Fibroblast of pulmonary artery (primary cell): ENCODE measurements around the gene LARP4B.
A peak's percentile ranks its signal among the peaks of the same experiment; 100 is the strongest.
"Not testable (repeated sequence)": the region's sequence is repeated elsewhere in the genome, so short reads cannot be mapped to it uniquely, and the experiment has no call there.

ENCODE experiments used
- DNase-seq: peaks from one replicate; pipeline ENCODE4 v3.0.0-alpha.2; 2010; ENCODE audit warnings: low read depth
- H3K4me3 ChIP-seq: replicated peaks from 2 replicates; pipeline ENCODE4 v1.5.1; 2011; ENCODE audit warnings: low read depth, mild to moderate bottlenecking, control low read depth, low read length, moderate library complexity
- TF ChIP-seq, protein P1 (sequence below): IDR thresholded peaks from 2 replicates; pipeline ENCODE4 v1.5.1; 2011; ENCODE audit warnings: mild to moderate bottlenecking, control low read depth, low read length, inconsistent platforms; ENCODE audit errors: missing control alignments

Gene LARP4B

DNA sequence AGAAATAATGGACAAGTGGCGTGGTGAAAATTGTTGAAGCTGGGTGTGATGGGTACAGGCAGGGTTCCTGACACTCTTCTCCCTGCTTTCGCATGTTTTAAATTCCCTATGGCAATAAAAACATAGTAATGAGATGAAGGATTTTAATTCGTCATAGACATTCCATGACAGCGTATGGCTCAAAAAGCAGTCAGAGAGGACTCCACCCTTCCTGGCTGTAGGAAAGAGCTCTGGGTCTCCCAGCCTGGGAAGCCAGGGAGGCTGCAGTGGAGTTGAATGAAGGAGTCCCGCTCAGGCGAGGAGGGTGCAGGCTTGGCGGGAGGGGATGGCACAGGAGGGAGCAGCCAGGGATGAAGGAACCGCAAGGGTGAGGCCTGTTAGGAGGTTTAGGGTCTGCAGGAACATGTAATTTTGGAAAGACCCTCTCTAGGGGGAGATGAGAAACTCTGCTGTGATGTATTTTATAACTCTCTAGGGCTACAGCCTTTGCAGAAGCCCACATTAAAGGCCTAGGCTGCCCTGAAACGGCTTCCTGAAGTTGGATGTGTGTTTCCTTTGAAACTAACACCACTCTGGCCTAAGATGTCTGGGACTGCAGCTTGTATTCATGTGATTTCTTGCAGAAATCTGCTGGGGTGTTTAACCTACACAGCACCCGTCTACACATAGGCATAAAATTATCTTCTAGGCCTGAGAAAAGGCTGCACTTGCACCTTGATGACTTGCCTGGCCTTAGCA lies 7.6 kb upstream of the LARP4B start:
- no peak for DNase-seq

DNA sequence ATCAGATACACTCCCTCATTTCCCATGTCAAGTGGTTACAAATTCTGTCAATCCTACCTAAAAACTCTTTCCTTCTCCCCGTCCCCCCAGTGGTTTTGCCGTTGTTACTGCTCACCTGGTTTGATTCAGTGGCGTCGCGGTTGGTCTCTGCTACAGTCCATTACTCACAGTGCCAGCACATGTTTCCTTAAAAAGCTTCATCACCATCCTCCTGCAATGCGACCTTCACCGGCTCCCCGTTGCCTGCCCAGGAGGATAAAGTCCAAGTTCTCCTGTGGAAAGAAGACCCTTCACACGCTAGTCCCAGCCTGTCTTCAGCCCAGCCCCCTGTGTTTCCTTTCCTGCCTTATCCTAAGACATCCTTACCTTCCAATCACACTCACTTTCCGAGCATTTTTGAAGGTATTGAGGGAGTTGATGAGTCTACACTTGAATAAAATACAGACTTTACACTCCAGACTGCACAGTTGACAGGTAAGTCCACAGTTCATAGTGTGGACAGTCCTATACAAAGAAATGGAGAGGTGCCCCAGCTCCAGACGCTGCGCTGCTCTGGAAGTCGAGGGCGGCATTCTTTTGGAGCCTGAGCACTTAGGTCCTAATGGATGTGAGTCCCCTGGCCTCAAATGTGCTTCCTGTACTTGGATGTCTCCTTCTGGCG lies 3.4 kb upstream of the LARP4B start:
- no peak for DNase-seq
- TF ChIP-seq, protein P1, sequence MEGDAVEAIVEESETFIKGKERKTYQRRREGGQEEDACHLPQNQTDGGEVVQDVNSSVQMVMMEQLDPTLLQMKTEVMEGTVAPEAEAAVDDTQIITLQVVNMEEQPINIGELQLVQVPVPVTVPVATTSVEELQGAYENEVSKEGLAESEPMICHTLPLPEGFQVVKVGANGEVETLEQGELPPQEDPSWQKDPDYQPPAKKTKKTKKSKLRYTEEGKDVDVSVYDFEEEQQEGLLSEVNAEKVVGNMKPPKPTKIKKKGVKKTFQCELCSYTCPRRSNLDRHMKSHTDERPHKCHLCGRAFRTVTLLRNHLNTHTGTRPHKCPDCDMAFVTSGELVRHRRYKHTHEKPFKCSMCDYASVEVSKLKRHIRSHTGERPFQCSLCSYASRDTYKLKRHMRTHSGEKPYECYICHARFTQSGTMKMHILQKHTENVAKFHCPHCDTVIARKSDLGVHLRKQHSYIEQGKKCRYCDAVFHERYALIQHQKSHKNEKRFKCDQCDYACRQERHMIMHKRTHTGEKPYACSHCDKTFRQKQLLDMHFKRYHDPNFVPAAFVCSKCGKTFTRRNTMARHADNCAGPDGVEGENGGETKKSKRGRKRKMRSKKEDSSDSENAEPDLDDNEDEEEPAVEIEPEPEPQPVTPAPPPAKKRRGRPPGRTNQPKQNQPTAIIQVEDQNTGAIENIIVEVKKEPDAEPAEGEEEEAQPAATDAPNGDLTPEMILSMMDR: no peak
- no peak overlapping the region for H3K4me3 ChIP-seq

More for the DNA sequence above, 7.6 kb upstream of the LARP4B start:
- no peak overlapping the region for H3K4me3 ChIP-seq
- TF ChIP-seq, protein P1: no peak

DNA sequence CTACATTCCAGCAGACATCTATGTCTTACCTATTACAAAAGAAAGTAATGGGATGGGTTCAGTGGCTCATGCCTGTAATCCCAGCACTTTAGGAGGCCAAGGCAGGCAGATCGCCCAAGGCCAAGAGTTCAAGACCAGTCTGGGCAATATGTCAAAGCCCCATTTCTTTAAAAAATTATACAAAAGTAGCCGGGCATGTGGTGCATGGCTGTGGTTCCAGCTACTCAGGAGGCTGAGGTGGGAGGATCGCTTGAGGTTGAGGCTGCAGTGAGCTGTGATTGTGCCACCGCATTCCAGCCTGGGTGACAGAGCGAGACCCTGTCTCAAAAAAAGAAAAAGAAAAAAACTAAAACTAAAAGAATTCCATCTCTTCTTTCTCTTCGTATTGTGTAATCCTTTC lies 2.7 kb upstream of the LARP4B start:
- H3K4me3 ChIP-seq, DNase-seq: not testable (repeated sequence)

DNA sequence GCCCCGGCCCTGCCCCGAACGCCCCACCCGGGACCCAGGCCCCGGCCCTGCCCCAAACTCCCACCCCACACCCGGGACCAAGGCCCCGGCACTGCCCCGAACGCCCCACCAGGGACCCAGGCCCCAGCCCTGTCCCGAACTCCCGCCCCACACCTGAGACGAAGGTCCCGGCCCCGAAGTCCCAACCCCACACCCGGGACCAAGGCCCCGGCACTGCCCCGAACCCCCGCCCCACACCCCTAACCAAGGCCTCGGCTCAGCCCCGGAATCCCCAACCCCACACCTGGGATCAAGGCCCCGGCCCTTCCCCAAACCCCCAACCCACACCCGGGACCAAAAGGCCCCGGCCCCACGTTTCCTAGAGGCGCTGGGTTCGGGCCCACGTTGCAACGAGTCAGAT lies 1.1 kb upstream of the LARP4B start:
- TF ChIP-seq, protein P1: no peak
- no peak for DNase-seq
- no peak overlapping the region for H3K4me3 ChIP-seq

DNA sequence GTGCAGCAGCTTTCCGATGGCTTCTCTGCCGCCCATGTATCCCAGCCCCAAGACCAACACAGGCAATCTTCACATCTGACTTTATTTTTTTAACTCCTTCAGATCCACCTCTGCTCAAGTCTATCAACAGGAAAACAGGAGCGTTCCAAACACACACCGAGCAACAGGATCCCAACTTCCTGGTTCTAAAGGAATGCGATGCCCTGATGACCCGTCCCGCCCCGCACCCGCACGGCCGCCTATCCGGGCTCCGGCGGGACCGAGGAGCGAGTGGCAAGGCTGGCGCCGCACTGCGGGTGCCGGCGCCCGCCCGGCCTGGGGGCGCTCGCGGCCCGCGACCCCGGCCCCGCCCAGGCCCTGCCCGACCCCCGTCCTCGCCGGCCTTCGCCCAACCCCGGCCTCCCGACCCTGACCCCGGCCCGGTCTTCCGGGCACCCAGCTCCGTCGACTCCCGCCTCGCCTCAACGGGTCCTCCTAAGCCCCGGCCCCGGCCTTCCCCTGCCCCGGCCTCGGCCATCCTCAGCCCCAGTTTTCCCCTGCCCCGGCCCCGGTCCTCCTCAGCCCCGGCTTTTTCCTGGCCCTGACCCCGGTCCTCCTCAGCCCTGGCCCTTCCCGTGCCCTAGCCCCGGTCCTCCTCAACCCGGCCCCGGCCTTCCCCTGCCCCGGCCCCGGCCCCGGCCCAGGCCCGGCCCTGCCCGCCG lies 730 bp downstream of the LARP4B start:
- TF ChIP-seq, protein P1: no peak
- DNase-seq: peak; percentile 21
- H3K4me3 ChIP-seq: peak overlapping the region; percentile 64

DNA sequence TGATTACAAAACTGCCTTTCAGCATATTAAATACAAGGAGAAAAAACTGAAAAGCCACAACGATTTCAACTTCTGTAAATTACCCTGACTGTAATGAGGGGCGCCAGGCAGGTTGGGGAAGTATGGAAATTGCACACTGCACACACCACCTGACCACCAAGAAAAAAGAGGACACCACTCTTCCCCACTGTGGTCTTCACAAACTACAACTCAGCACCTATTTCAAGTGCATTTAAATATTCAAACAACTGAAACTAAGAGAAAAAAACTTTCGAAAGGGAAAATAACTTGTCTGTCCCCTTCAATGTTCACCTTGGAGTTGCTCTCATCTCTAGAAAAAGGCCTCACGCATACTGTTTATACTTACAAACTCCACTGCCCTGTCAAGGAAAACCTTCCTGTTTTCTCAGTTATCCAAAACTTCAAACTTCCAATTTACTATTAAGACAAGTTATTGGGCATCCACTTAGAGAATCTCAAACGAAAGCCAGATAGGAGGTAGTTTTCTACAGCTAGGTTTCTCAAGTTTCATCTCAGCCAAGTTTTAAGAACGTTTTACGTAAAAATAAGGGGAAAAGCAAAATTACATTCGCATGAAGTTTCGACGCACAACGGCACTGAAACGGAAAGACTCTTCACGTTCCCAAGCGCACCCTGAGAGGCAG lies 1.4 kb downstream of the LARP4B start:
- no peak for DNase-seq
- peak overlapping the region; percentile 64 for H3K4me3 ChIP-seq
- TF ChIP-seq, protein P1: no peak

DNA sequence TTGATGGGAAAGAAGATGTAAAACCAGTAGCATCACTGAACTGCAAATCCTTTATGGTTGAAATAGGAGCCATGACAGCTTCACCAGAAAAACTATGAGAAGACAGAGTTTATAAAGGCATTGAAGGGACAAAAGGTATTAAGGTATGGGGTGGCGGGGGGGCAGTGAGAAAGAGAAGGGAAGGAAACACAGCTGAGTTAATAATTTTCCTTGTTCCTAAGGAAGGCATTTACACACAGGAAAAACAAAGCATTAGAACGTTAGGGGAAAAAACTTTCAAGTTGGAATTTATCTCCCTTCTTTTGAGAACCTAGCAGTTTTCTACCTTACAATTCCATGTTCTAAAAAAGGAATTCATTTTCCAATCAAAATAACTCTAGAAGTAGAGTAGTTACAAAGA lies 4.4 kb downstream of the LARP4B start:
- no peak for DNase-seq
- TF ChIP-seq, protein P1: no peak
- H3K4me3 ChIP-seq: no peak overlapping the region
